ENCODE data around the gene NAPA. TPM values are rescaled to one million over a fixed set of nuclear protein-coding genes. Genes with fewer than 3 reads are reported as not detected.

Gene NAPA
- total RNA-seq, 1 experiment from 2014 or later = 80.4 TPM

DNA sequence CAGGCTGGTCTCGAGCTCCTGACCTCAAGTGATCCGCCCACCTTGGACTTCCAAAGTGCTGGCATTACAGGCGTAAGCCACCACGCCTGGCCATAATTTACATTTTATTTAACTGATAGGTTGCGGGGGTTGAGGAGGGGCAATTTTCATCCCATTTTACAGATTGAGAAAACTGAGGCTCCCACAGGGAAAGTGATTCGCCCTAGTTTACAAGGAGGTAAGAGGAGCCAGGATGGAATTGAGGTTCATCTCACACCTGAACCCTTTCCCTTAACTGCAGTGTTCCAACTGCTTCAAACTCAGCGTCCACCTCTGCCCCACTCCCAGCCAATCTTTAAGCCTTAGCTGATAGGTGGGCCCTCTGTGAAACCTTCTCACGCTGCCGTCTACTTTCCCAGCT, 4.0 kb upstream of the NAPA start:
- no peak overlapping the region for H3K4me3 ChIP-seq
- H3K36me3 ChIP-seq (ENCODE audit: low read depth) = no peaks in the 10 kb centered on the region
- peaks cover 9% of the 10 kb centered on the region for H3K79me2 ChIP-seq (ENCODE audit: low read depth)
- ChIA-PET POLR2A (ENCODE audit: unreplicated experiment) (no interaction called here), CTCF (interaction anchor here (0.6 kb wide), 1 partner anchor 193 kb away, joined by 12 read pairs; no protein-coding TSS in a partner anchor)
- no peaks in the 10 kb centered on the region for H3K9me3 ChIP-seq (ENCODE audit: insufficient read depth, low read depth)
- no peaks in the 10 kb centered on the region for H3K9me2 ChIP-seq (ENCODE audit: insufficient read depth)
- H3K27ac ChIP-seq = no peak overlapping the region
- no peak for DNase-seq
- intact Hi-C loops (cut with micrococcal nuclease; ENCODE audit: unreplicated experiment) = loop anchor here (10.0 kb wide), 1 partner anchor 364 kb away; no protein-coding TSS in a partner anchor
- H2AFZ ChIP-seq = no peak overlapping the region
- BruUV-seq (replicated peaks) = no TSS peak
- H3F3A ChIP-seq (ENCODE audit: insufficient read depth, low read depth) = no peaks in the 10 kb centered on the region
- 0 out of 2 replicates have a peak, but pooled peaks cover 4% of the 10 kb centered on the region for H3K4me1 ChIP-seq (replicated peaks; ENCODE audit: insufficient read depth)
- TF ChIP-seq, protein P1, sequence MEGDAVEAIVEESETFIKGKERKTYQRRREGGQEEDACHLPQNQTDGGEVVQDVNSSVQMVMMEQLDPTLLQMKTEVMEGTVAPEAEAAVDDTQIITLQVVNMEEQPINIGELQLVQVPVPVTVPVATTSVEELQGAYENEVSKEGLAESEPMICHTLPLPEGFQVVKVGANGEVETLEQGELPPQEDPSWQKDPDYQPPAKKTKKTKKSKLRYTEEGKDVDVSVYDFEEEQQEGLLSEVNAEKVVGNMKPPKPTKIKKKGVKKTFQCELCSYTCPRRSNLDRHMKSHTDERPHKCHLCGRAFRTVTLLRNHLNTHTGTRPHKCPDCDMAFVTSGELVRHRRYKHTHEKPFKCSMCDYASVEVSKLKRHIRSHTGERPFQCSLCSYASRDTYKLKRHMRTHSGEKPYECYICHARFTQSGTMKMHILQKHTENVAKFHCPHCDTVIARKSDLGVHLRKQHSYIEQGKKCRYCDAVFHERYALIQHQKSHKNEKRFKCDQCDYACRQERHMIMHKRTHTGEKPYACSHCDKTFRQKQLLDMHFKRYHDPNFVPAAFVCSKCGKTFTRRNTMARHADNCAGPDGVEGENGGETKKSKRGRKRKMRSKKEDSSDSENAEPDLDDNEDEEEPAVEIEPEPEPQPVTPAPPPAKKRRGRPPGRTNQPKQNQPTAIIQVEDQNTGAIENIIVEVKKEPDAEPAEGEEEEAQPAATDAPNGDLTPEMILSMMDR (conservative IDR thresholded peaks at IDR 0.05) = no peak
- TF ChIP-seq EZH2 (IDR thresholded peaks at IDR 0.05; ENCODE audit: low read depth) = no peak
- H4K20me1 ChIP-seq (ENCODE audit: insufficient read depth) = no peaks in the 10 kb centered on the region
- H3K27me3 ChIP-seq (ENCODE audit: insufficient read depth, low read depth) = no peaks in the 10 kb centered on the region
- no peak overlapping the region for H3K4me2 ChIP-seq

DNA sequence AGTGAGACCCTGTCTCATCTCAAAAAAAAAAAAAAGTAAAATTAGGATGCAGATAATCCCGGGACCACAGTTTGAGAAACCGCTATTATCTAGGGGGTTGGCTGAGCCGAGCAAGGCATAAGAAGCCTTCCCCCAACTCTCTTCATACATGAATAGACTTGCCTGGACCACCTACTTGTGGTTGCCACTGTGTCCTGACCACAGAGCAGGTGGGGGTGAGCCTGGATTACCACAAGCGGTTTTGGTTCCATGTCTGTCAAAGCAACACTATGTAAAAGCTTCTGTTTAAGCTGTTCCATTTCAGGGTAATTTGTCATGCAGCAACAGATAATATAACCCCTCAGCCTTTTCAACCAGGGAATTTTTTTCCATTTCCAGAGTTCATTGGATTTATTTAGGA, 3.3 kb upstream of the NAPA start:
- Histone ChIP-seq H4K20me1 (ENCODE audit: insufficient read depth) (no peaks in the 10 kb centered on the region), H3K36me3 (ENCODE audit: low read depth) (no peaks in the 10 kb centered on the region), H3K4me3 (no peak overlapping the region), H2AFZ (no peak overlapping the region), H3K4me1 (replicated peaks; ENCODE audit: insufficient read depth) (peaks cover 6% of the 10 kb centered on the region), H3K4me2 (no peak overlapping the region), H3K9me3 (ENCODE audit: insufficient read depth, low read depth) (no peaks in the 10 kb centered on the region), H3K79me2 (ENCODE audit: low read depth) (peaks cover 16% of the 10 kb centered on the region), H3F3A (ENCODE audit: insufficient read depth, low read depth) (no peaks in the 10 kb centered on the region), H3K27ac (no peak overlapping the region), H3K27me3 (ENCODE audit: insufficient read depth, low read depth) (no peaks in the 10 kb centered on the region), H3K9me2 (ENCODE audit: insufficient read depth) (no peaks in the 10 kb centered on the region)
- no peak for DNase-seq
- BruUV-seq (replicated peaks) = no TSS peak
- CTCF ChIA-PET = no interaction called here
- intact Hi-C loops (cut with micrococcal nuclease; ENCODE audit: unreplicated experiment) = loop anchor here (10.0 kb wide), 1 partner anchor 363 kb away; no protein-coding TSS in a partner anchor
- TF ChIP-seq, protein P1 (conservative IDR thresholded peaks at IDR 0.05) = no peak
- TF ChIP-seq EZH2 (IDR thresholded peaks at IDR 0.05; ENCODE audit: low read depth) = no peak
- POLR2A ChIA-PET (ENCODE audit: unreplicated experiment) = no interaction called here

DNA sequence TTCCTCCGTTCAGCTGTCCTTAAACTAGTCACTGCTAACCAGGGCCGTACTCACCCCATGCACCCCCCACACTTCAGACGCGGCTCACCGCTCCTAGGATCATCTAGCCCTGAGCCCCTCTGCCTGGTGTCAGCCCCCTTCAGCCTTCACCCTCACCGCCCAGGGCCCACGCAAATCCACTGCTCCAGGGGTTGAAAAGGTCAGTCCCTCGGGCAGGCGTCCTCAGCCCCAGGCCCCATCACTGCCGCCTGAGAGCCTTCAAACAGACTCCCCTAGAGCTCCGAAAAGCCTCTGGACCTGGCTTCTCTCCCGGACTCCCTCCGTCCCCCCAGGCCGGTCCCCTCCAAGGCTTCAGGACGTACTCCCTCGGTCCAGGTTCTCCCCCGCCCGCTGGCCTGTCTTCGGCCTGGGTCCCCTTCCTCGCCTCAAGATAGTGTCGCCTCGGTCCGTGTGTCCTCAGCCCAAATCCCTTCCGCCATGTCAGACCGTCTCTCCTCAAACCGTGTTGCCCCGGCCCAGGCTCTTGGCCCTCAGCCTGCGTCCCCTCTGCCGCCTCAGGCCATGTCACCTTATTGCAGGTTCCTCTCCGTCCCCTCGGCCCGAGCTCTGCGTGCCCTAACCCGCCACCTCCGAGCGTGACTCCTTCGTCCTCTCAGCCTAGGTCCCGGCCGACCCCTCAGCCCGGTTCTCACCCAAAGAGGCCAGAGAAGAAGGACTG, 553 bp downstream of the NAPA start:
- Histone ChIP-seq H3K4me3 (peak overlapping the region; percentile 94), H3K36me3 (ENCODE audit: low read depth) (no peaks in the 10 kb centered on the region), H2AFZ (peak overlapping the region; percentile 94), H3K9me2 (ENCODE audit: insufficient read depth) (no peaks in the 10 kb centered on the region), H3K4me2 (peak overlapping the region; percentile 99), H3K27ac (peak overlapping the region; percentile 55), H4K20me1 (ENCODE audit: insufficient read depth) (no peaks in the 10 kb centered on the region; the same call in 1 of the 2 replicates), H3K79me2 (ENCODE audit: low read depth) (peaks cover 54% of the 10 kb centered on the region), H3K9me3 (ENCODE audit: insufficient read depth, low read depth) (no peaks in the 10 kb centered on the region), H3F3A (ENCODE audit: insufficient read depth, low read depth) (no peaks in the 10 kb centered on the region), H3K27me3 (ENCODE audit: insufficient read depth, low read depth) (no peaks in the 10 kb centered on the region), H3K4me1 (replicated peaks; ENCODE audit: insufficient read depth) (peaks cover 14% of the 10 kb centered on the region)
- no peak for DNase-seq
- intact Hi-C loops (cut with micrococcal nuclease; ENCODE audit: unreplicated experiment) = loop anchor here (10.0 kb wide), 1 partner anchor 360 kb away; no protein-coding TSS in a partner anchor
- BruUV-seq (replicated peaks) = TSS peak; percentile 72
- ChIA-PET POLR2A (ENCODE audit: unreplicated experiment) (no interaction called here), CTCF (no interaction called here)
- no peak for TF ChIP-seq EZH2 (IDR thresholded peaks at IDR 0.05; ENCODE audit: low read depth)
- TF ChIP-seq, protein P1 (conservative IDR thresholded peaks at IDR 0.05) = no peak

All from PC-9 (cell line).